Fibroblast of mammary gland (primary cell): Measurements from ENCODE around the gene KLF6.

Experiments used
- DNase-seq: peaks from one replicate; pipeline ENCODE4 v3.0.0-alpha.2; 2010; ENCODE audit warnings: low read depth
- H3K4me3 ChIP-seq: 2 replicates; pipeline ENCODE4 v1.5.1; 2011; ENCODE audit warnings: low read depth, mild to moderate bottlenecking, low read length, moderate library complexity; ENCODE audit not compliant: control insufficient read depth
- CTCF ChIP-seq: conservative IDR thresholded peaks from 2 replicates; pipeline ENCODE4 v1.5.1; 2011; ENCODE audit warnings: low read depth, low read length, inconsistent platforms; ENCODE audit not compliant: control insufficient read depth, insufficient read depth

Gene KLF6

GRCh38 chr10:3785251-3785850 lies 342 bp upstream of the KLF6 start:
- DNase-seq = peak; percentile 95
- no peak for TF ChIP-seq CTCF
- peak overlapping the region; percentile 89 for H3K4me3 ChIP-seq

GRCh38 chr10:3783682-3784432 lies 1.2 kb downstream of the KLF6 start:
- no peak for TF ChIP-seq CTCF
- peak; percentile 56 for DNase-seq
- peak overlapping the region; percentile 89 for H3K4me3 ChIP-seq

GRCh38 chr10:3783316-3783681 lies 1.7 kb downstream of the KLF6 start:
- DNase-seq = no peak
- peak overlapping the region; percentile 89 for H3K4me3 ChIP-seq
- no peak for TF ChIP-seq CTCF

- peak overlapping the region; percentile 89 for H3K4me3 ChIP-seq
- no peak for TF ChIP-seq CTCF
- peak; percentile 91 for DNase-seq
Measured at GRCh38 chr10:3782451-3783315, 2.3 kb downstream of the KLF6 start.

GRCh38 chr10:3782146-3782450 lies 2.9 kb downstream of the KLF6 start:
- no peak for DNase-seq
- no peak for TF ChIP-seq CTCF
- peak overlapping the region; percentile 89 for H3K4me3 ChIP-seq

GRCh38 chr10:3781468-3782145 lies 3.4 kb downstream of the KLF6 start:
- peak; percentile 35 for TF ChIP-seq CTCF
- peak overlapping the region; percentile 89 for H3K4me3 ChIP-seq
- DNase-seq = peak; percentile 52
